ENCODE measurements around the gene SCN5A.

Gene SCN5A

GRCh38 chr3:38632989-38633388, 16.5 kb downstream of the SCN5A start:
- no peak overlapping the region for H3K4me3 ChIP-seq (ENCODE audit: low read length)
- no peak for DNase-seq (ENCODE audit: low read depth, low spot score)

- no peak overlapping the region for H3K4me3 ChIP-seq (ENCODE audit: low read length)
- DNase-seq (ENCODE audit: low read depth, low spot score) = no peak
Observed at GRCh38 chr3:38630606-38631005, 18.9 kb downstream of the SCN5A start.

- DNase-seq (ENCODE audit: low read depth, low spot score) = no peak
- H3K4me3 ChIP-seq (ENCODE audit: low read length) = no peak overlapping the region
Observed at GRCh38 chr3:38630070-38630469, 19.4 kb downstream of the SCN5A start.

GRCh38 chr3:38628835-38629234, 20.7 kb downstream of the SCN5A start:
- H3K4me3 ChIP-seq (ENCODE audit: low read length) = no peak overlapping the region
- no peak for DNase-seq (ENCODE audit: low read depth, low spot score)

- DNase-seq (ENCODE audit: low read depth, low spot score) = no peak
- no peak overlapping the region for H3K4me3 ChIP-seq (ENCODE audit: low read length)
Observed at GRCh38 chr3:38627956-38628355, 21.5 kb downstream of the SCN5A start.

- no peak overlapping the region for H3K4me3 ChIP-seq (ENCODE audit: low read length)
- no peak for DNase-seq (ENCODE audit: low read depth, low spot score)
Observed at GRCh38 chr3:38626171-38626570, 23.3 kb downstream of the SCN5A start.

- no peak for DNase-seq (ENCODE audit: low read depth, low spot score)
- H3K4me3 ChIP-seq (ENCODE audit: low read length) = no peak overlapping the region
Observed at GRCh38 chr3:38623539-38623938, 25.9 kb downstream of the SCN5A start.

GRCh38 chr3:38622336-38622735, 27.2 kb downstream of the SCN5A start:
- DNase-seq (ENCODE audit: low read depth, low spot score) = no peak
- no peak overlapping the region for H3K4me3 ChIP-seq (ENCODE audit: low read length)

GRCh38 chr3:38620236-38620635, 29.3 kb downstream of the SCN5A start:
- no peak overlapping the region for H3K4me3 ChIP-seq (ENCODE audit: low read length)
- no peak for DNase-seq (ENCODE audit: low read depth, low spot score)

GRCh38 chr3:38618343-38618742, 31.1 kb downstream of the SCN5A start:
- DNase-seq (ENCODE audit: low read depth, low spot score) = no peak
- no peak overlapping the region for H3K4me3 ChIP-seq (ENCODE audit: low read length)

- no peak for DNase-seq (ENCODE audit: low read depth, low spot score)
- no peak overlapping the region for H3K4me3 ChIP-seq (ENCODE audit: low read length)
Observed at GRCh38 chr3:38617586-38617985, 31.9 kb downstream of the SCN5A start.

GRCh38 chr3:38617137-38617536, 32.4 kb downstream of the SCN5A start:
- no peak overlapping the region for H3K4me3 ChIP-seq (ENCODE audit: low read length)
- DNase-seq (ENCODE audit: low read depth, low spot score) = no peak

- no peak for DNase-seq (ENCODE audit: low read depth, low spot score)
- no peak overlapping the region for H3K4me3 ChIP-seq (ENCODE audit: low read length)
Observed at GRCh38 chr3:38616658-38617057, 32.8 kb downstream of the SCN5A start.

GRCh38 chr3:38616111-38616510, 33.4 kb downstream of the SCN5A start:
- no peak for DNase-seq (ENCODE audit: low read depth, low spot score)

GRCh38 chr3:38614651-38615352, 34.7 kb downstream of the SCN5A start:
- DNase-seq (ENCODE audit: low read depth, low spot score) = no peak
- no peak overlapping the region for H3K4me3 ChIP-seq (ENCODE audit: low read length)

More at GRCh38 chr3:38616111-38616510, 33.4 kb downstream of the SCN5A start:
- no peak overlapping the region for H3K4me3 ChIP-seq (ENCODE audit: low read length)

GRCh38 chr3:38614091-38614490, 35.4 kb downstream of the SCN5A start:
- DNase-seq (ENCODE audit: low read depth, low spot score) = no peak
- no peak overlapping the region for H3K4me3 ChIP-seq (ENCODE audit: low read length)

GRCh38 chr3:38613426-38613825, 36.1 kb downstream of the SCN5A start:
- no peak for DNase-seq (ENCODE audit: low read depth, low spot score)

GRCh38 chr3:38611866-38612265, 37.6 kb downstream of the SCN5A start:
- no peak overlapping the region for H3K4me3 ChIP-seq (ENCODE audit: low read length)
- DNase-seq (ENCODE audit: low read depth, low spot score) = no peak

More at GRCh38 chr3:38613426-38613825, 36.1 kb downstream of the SCN5A start:
- H3K4me3 ChIP-seq (ENCODE audit: low read length) = no peak overlapping the region

GRCh38 chr3:38610934-38611333, 38.6 kb downstream of the SCN5A start:
- DNase-seq (ENCODE audit: low read depth, low spot score) = no peak
- H3K4me3 ChIP-seq (ENCODE audit: low read length) = no peak overlapping the region

GRCh38 chr3:38610436-38610835, 39.1 kb downstream of the SCN5A start:
- no peak for DNase-seq (ENCODE audit: low read depth, low spot score)
- H3K4me3 ChIP-seq (ENCODE audit: low read length) = no peak overlapping the region

GRCh38 chr3:38609386-38610111, 39.9 kb downstream of the SCN5A start:
- H3K4me3 ChIP-seq (ENCODE audit: low read length) = no peak overlapping the region

More at GRCh38 chr3:38609386-38610111, 39.9 kb downstream of the SCN5A start:
- no peak for DNase-seq (ENCODE audit: low read depth, low spot score)

All from Jurkat, Clone E6-1 (cell line).